Upper lobe of left lung (tissue), 6 donors: ENCODE results near the gene TNFAIP8L3. TPM values are rescaled to one million over a fixed set of nuclear protein-coding genes. Genes with fewer than 3 reads are reported as not detected.
A peak's percentile ranks its signal among the peaks of the same experiment; 100 is the strongest.

ENCODE experiments used
- ATAC-seq, 2 donors: fragments of 200-7000 bp; cut with Tn5 transposase; one replicate each; pipeline ENCODE4 v1.9.1; 2022; ENCODE audit warnings: mild to moderate bottlenecking in 2 of 2, moderate library complexity in 2 of 2; ENCODE audit not compliant: low FRiP score in 2 of 2
- DNase-seq, 2 donors: peaks; one replicate each; pipeline ENCODE4 v3.0.0-alpha.2; 2019 to 2020
- H3K27ac ChIP-seq, 4 donors: fragments of 200-600 bp; sonication (generic); one replicate each; pipeline ENCODE4 v1.5.1; 2016 to 2019
- H3K27me3 ChIP-seq, 4 donors: fragments of 200-600 bp; sonication (generic); one replicate each; pipeline ENCODE4 v1.5.1; 2017 to 2019
- H3K36me3 ChIP-seq, 4 donors: fragments of 200-600 bp; sonication (generic); one replicate each; pipeline ENCODE4 v1.5.1; 2016 to 2019
- H3K4me1 ChIP-seq, 4 donors: fragments of 200-600 bp; sonication (generic); one replicate each; pipeline ENCODE4 v1.5.1; 2018 to 2019
- H3K4me3 ChIP-seq, 4 donors: fragments of 200-600 bp; sonication (generic); one replicate each; pipeline ENCODE4 v1.5.1; 2017 to 2019; ENCODE audit warnings: mild to moderate bottlenecking in 2 of 4, moderate library complexity in 1 of 4
- H3K9me3 ChIP-seq, 4 donors: fragments of 200-600 bp; sonication (generic); one replicate each; pipeline ENCODE4 v1.5.1; 2018 to 2019
- EP300 ChIP-seq, 4 donors: sonication (generic); formaldehyde crosslinking; IDR thresholded peaks; one replicate each; pipeline ENCODE4 v1.5.1; 2017; ENCODE audit warnings: antibody characterized with exemption in 4 of 4, control low read depth in 2 of 4
- POLR2A ChIP-seq, 4 donors: fragments of 450-650 bp; IDR thresholded peaks; one replicate each; pipeline ENCODE4 v1.5.1; 2016 to 2017; ENCODE audit warnings: antibody characterized with exemption in 4 of 4, mild to moderate bottlenecking in 2 of 4
- POLR2AphosphoS5 ChIP-seq, 2 donors: sonication (generic); formaldehyde crosslinking; IDR thresholded peaks; one replicate each; pipeline ENCODE4 v1.5.1; 2017; ENCODE audit warnings: antibody characterized with exemption in 2 of 2
- WGBS, 2 donors: methylation state at CpG; one replicate each; pipeline ENCODE4 v1.1.5; 2017 to 2018; 5-methylcytosine and 5-hydroxymethylcytosine counted together
- total RNA-seq, 6 donors: library from RNA; depleted of rRNA in 4 of 6; stranded (reverse); fragments of >200 nt in 4 of 6; gene quantifications; one replicate each; pipeline versions ENCODE4 v1.1.0 to v1.2.1, GENCODE V29; 2016 to 2021
- TF ChIP-seq, protein P1 (sequence below), 6 experiments: fragments of 450-650 bp in 4 of 6; fragments of 200-600 bp in 2 of 6; sonication (generic) in 2 of 6; IDR thresholded peaks; one replicate each; pipeline ENCODE4 v1.5.1; 2016 to 2019; ENCODE audit warnings: antibody characterized with exemption in 6 of 6
- donor health status: DM: no; HTN: no; CAD: no; lungs with moderate emphysema.
- donor health status: DM: no; HTN: yes; CAD: no; lungs with severe emphysema.

TNFAIP8L3 gene
- total RNA-seq, 6 donors from 2014 or later, result 4.2 to 12.4 (median 7.1) TPM

- ATAC-seq, result no peak
Measured at GRCh38 chr15:51086409-51086808, 8.3 kb downstream of the TNFAIP8L3 start.

DNA sequence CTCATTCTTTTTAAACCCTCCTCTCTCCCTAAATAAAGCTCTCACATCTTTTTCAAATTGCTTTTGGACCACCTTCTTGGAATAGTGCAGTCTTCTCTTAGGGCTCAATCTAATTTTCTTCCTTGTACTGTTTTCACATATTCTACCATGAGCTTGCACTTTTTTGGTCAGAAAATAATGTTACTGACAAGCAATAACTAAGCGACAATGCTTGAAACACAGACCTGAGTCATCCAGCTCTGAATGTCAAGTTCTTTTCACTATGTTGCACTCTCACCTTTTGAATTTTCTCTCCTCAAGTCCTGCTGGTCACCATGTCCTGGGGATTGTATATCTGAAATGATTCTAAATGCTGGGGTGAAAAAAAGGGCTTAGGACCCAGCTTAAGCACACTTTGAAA lies 8.9 kb downstream of the TNFAIP8L3 start:
- DNase-seq, result no peak
- H3K4me3 ChIP-seq, result no peak overlapping the region
- WGBS, 2 donors, result 77 to 100% methylated on average over 1 of the region's 1 CpG
- ATAC-seq, result no peak
- TF ChIP-seq EP300 (IDR thresholded peaks at IDR 0.05) (no peak), POLR2AphosphoS5 (IDR thresholded peaks at IDR 0.05) (no peak)
- TF ChIP-seq, protein P1, sequence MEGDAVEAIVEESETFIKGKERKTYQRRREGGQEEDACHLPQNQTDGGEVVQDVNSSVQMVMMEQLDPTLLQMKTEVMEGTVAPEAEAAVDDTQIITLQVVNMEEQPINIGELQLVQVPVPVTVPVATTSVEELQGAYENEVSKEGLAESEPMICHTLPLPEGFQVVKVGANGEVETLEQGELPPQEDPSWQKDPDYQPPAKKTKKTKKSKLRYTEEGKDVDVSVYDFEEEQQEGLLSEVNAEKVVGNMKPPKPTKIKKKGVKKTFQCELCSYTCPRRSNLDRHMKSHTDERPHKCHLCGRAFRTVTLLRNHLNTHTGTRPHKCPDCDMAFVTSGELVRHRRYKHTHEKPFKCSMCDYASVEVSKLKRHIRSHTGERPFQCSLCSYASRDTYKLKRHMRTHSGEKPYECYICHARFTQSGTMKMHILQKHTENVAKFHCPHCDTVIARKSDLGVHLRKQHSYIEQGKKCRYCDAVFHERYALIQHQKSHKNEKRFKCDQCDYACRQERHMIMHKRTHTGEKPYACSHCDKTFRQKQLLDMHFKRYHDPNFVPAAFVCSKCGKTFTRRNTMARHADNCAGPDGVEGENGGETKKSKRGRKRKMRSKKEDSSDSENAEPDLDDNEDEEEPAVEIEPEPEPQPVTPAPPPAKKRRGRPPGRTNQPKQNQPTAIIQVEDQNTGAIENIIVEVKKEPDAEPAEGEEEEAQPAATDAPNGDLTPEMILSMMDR (IDR thresholded peaks at IDR 0.05), result no peak
- H3K27me3 ChIP-seq, result no peaks in the 10 kb centered on the region
- H3K36me3 ChIP-seq, result no peaks in the 10 kb centered on the region
- H3K27ac ChIP-seq, result no peak overlapping the region
- no peaks in the 10 kb centered on the region for H3K9me3 ChIP-seq
- no peaks in the 10 kb centered on the region for H3K4me1 ChIP-seq

More at GRCh38 chr15:51086409-51086808, 8.3 kb downstream of the TNFAIP8L3 start:
- WGBS, 2 donors, result 83 to 92% methylated on average over 4 of the region's 4 CpGs
- Histone ChIP-seq H3K9me3 (no peaks in the 10 kb centered on the region), H3K36me3 (no peaks in the 10 kb centered on the region), H3K27ac (no peak overlapping the region), H3K4me1 (no peaks in the 10 kb centered on the region), H3K4me3 (no peak overlapping the region), H3K27me3 (no peaks in the 10 kb centered on the region)
- no peak for DNase-seq
- TF ChIP-seq EP300 (IDR thresholded peaks at IDR 0.05), result no peak
- TF ChIP-seq POLR2A (IDR thresholded peaks at IDR 0.05), result no peak
- no peak for TF ChIP-seq POLR2AphosphoS5 (IDR thresholded peaks at IDR 0.05)
- TF ChIP-seq, protein P1 (IDR thresholded peaks at IDR 0.05), result no peak

DNA sequence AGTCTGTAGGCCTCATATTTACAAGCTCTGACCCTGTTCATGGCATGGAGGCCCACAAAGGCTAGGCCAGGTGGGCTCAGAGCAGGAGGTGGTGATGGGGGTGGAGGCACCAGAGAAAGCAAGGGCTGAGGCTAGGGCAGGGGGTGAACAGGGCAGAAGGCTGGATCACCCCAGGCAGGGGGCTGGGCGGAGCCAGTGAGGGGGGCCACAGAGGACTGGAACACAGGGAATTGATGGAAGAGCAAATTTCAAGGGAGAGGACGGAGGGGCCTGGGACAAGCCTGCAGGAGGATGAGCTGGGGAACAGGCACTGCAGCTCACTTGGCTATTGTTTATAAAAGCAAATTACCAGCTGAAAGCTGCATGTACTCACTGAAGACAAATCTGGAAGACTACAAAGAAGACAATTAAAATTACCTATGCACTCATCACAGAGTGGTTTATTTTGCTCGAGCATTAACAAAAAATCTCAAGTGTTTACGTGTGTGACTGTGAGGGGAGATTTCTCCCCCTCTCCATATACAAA lies 11.0 kb downstream of the TNFAIP8L3 start:
- no peaks in the 10 kb centered on the region for H3K4me1 ChIP-seq
- no peaks in the 10 kb centered on the region for H3K36me3 ChIP-seq
- no peaks in the 10 kb centered on the region for H3K27me3 ChIP-seq
- DNase-seq (peak in 1 of 2 donors; percentile 34), ATAC-seq (no peak)
- 75 to 89% methylated on average over 4 of the region's 4 CpGs for WGBS, 2 donors
- H3K4me3 ChIP-seq, result no peak overlapping the region
- H3K27ac ChIP-seq, result no peak overlapping the region
- no peaks in the 10 kb centered on the region for H3K9me3 ChIP-seq
- TF ChIP-seq POLR2A (IDR thresholded peaks at IDR 0.05) (no peak), POLR2AphosphoS5 (IDR thresholded peaks at IDR 0.05) (no peak), EP300 (IDR thresholded peaks at IDR 0.05) (no peak)
- TF ChIP-seq, protein P1 (IDR thresholded peaks at IDR 0.05), result no peak

DNA sequence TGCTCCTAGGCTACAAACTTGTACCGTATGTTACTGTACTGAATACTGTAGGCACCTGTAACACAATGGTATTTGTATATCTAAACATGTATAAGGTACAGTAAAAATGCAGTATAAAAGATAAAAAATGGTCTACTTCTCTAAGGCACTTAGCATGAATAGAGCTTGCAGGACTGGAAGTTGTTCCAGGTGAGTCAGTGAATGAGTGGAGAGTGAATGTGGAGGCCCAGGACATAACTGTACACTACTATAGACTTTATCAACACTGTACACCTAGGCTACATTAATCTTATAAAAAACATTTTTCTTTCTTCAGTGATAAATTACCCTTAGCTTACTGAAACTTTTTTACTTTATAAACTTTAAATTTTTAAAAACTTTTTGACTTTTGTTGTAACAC lies 12.5 kb downstream of the TNFAIP8L3 start:
- H3K4me1 ChIP-seq, result peaks cover 0 to 10% (median 2%) of the 10 kb centered on the region in 4 donors
- TF ChIP-seq POLR2AphosphoS5 (IDR thresholded peaks at IDR 0.05), result no peak
- TF ChIP-seq POLR2A (IDR thresholded peaks at IDR 0.05), result no peak
- TF ChIP-seq EP300 (IDR thresholded peaks at IDR 0.05), result no peak
- TF ChIP-seq, protein P1 (IDR thresholded peaks at IDR 0.05), result no peak

DNA sequence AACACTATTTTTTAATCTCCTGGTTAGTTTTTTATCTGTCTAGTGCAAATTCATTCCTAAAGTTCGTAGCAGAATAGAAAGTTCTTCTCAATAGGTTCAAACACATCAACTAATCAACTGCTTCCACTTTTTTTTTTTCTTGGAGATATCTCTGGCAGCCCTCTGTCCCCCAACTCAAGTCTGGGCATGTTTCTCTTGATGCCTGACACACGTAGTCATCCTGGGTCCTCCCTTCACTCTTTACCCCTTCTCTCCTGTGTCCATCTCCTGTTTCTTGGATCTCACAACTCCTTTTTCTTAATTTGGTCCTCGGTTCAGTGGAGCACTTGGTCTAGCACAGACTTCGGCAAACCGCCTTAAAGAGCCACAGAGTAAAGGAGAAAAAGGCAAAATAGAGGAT lies 14.4 kb downstream of the TNFAIP8L3 start:
- 89 to 91% methylated on average over 5 of the region's 5 CpGs for WGBS, 2 donors

More for the DNA sequence above, 12.5 kb downstream of the TNFAIP8L3 start:
- Histone ChIP-seq H3K4me3 (no peak overlapping the region), H3K9me3 (no peaks in the 10 kb centered on the region), H3K36me3 (no peaks in the 10 kb centered on the region), H3K27ac (no peak overlapping the region), H3K27me3 (no peaks in the 10 kb centered on the region)
- ATAC-seq (no peak), DNase-seq (no peak)
- 95 to 100% methylated on average over 1 of the region's 1 CpG for WGBS, 2 donors

More for the DNA sequence above, 14.4 kb downstream of the TNFAIP8L3 start:
- Histone ChIP-seq H3K36me3 (no peaks in the 10 kb centered on the region), H3K27ac (no peak overlapping the region), H3K4me3 (no peak overlapping the region), H3K9me3 (no peaks in the 10 kb centered on the region), H3K27me3 (no peaks in the 10 kb centered on the region), H3K4me1 (peaks cover 0 to 15% (median 6%) of the 10 kb centered on the region in 4 donors)
- TF ChIP-seq, protein P1 (IDR thresholded peaks at IDR 0.05), result no peak
- TF ChIP-seq POLR2A (IDR thresholded peaks at IDR 0.05) (no peak), EP300 (IDR thresholded peaks at IDR 0.05) (no peak), POLR2AphosphoS5 (IDR thresholded peaks at IDR 0.05) (no peak)
- DNase-seq, result no peak
- ATAC-seq, result no peak
